GM23338 (cell line): Measurements from ENCODE around the gene ENOX1.

Source experiments
- CREB1 ChIP-seq: fragments of 250-450 bp; sonication (Bioruptor Pico); IDR thresholded peaks from 2 replicates; pipeline ENCODE4 v1.5.0; 2020; ENCODE audit warnings: low read depth, mild to moderate bottlenecking, moderate library complexity
- CTCF ChIP-seq, 2 experiments: fragments of 200-600 bp in 1 of 2; sonication (generic) in 1 of 2; conservative IDR thresholded peaks; 2 replicates each; pipeline versions ENCODE4 v1.5.1 to v1.6.1; 2016 to 2017; ENCODE audit warnings: antibody characterized with exemption in 2 of 2, low read depth in 2 of 2, mild to moderate bottlenecking in 2 of 2, moderate library complexity in 1 of 2
- EZH2 ChIP-seq: fragments of 200-600 bp; sonication (generic); IDR thresholded peaks from one replicate; pipeline ENCODE4 v1.8.0; 2017; ENCODE audit warnings: antibody characterized with exemption, mild to moderate bottlenecking, low read depth; ENCODE audit not compliant: unreplicated experiment
- EZH2phosphoT487 ChIP-seq: fragments of 200-600 bp; sonication (generic); IDR thresholded peaks from one replicate; pipeline ENCODE4 v1.8.1; 2018; ENCODE audit warnings: antibody characterized with exemption; ENCODE audit not compliant: unreplicated experiment
- JUNB ChIP-seq: IDR thresholded peaks from one replicate; pipeline ENCODE4 v1.6.1; 2016; ENCODE audit warnings: antibody characterized with exemption; ENCODE audit not compliant: unreplicated experiment
- NANOG ChIP-seq: IDR thresholded peaks from 2 replicates; pipeline ENCODE4 v1.6.1; 2016; ENCODE audit warnings: antibody characterized with exemption, borderline replicate concordance
- POLR2AphosphoS5 ChIP-seq: IDR thresholded peaks from 2 replicates; pipeline ENCODE4 v1.6.1; 2016; ENCODE audit warnings: antibody characterized with exemption, low read depth
- REST ChIP-seq: IDR thresholded peaks from one replicate; pipeline ENCODE4 v1.6.1; 2018; ENCODE audit warnings: antibody characterized with exemption; ENCODE audit not compliant: unreplicated experiment
- STAT1 ChIP-seq: IDR thresholded peaks from one replicate; pipeline ENCODE4 v1.6.1; 2016; ENCODE audit warnings: antibody characterized with exemption; ENCODE audit not compliant: unreplicated experiment
- ZNF114 ChIP-seq: fragments of 250-450 bp; sonication (Bioruptor Pico); IDR thresholded peaks from 2 replicates; pipeline ENCODE4 v1.5.0; 2020; ENCODE audit warnings: mild to moderate bottlenecking, moderate library complexity
- ZNF331 ChIP-seq: fragments of 250-450 bp; sonication (Bioruptor Pico); IDR thresholded peaks from 2 replicates; pipeline ENCODE4 v1.5.0; 2020; ENCODE audit warnings: low read depth, mild to moderate bottlenecking, moderate library complexity
- ZNF462 ChIP-seq: fragments of 250-450 bp; sonication (Bioruptor Pico); IDR thresholded peaks from 2 replicates; pipeline ENCODE4 v1.5.0; 2020; ENCODE audit warnings: mild to moderate bottlenecking, moderate library complexity
- TF ChIP-seq, protein P1 (sequence below): IDR thresholded peaks from 2 replicates; pipeline ENCODE4 v1.6.1; 2016; ENCODE audit warnings: antibody characterized with exemption

DNA sequence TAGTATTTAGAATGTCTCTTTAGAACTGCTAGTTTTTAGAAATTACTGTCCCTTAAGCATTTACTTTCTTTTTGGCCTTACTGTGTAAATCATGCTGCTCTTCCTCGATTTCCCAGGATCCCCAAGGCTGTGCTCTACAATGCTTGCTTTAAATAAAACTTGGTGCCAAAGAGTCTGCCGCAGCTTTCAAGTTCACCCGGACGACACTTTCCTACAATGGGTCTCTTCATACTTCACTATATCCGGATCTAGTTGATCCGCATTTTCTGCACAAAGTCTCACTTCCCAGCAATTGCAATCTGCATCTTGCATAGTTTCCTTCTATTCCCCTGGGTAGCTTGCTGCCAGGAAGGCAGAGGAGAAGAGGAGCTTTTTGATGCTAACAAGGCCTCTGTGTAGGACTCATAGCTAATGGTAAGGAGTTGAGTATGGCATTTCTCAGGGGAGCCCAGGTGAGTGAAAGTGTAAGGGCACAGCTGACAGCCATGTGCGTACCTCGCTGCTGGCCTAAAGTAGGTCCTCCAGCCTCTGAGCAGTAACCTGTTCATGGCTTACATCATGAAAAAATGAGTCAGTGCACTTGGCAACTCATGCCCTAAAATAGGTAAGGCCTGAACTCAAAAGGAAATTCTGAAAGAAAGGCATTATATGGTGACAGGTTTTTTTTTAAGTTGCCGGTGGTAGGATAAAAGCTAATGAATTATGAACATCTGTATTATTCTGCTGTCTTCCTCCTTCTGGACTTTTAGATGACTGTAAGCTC lies 101.6 kb downstream of the ENOX1 start:
- TF ChIP-seq CTCF (conservative IDR thresholded peaks at IDR 0.05; ENCODE audit: low read depth in 2 of 2) (no peak), REST (no peak), EZH2phosphoT487 (no peak), POLR2AphosphoS5 (no peak), EZH2 (no peak), JUNB (no peak), ZNF331 (CRISPR knock-in tag) (no peak), CREB1 (CRISPR knock-in tag) (no peak), NANOG (no peak), STAT1 (no peak), ZNF462 (CRISPR knock-in tag) (no peak), ZNF114 (CRISPR knock-in tag) (no peak)
- TF ChIP-seq, protein P1, sequence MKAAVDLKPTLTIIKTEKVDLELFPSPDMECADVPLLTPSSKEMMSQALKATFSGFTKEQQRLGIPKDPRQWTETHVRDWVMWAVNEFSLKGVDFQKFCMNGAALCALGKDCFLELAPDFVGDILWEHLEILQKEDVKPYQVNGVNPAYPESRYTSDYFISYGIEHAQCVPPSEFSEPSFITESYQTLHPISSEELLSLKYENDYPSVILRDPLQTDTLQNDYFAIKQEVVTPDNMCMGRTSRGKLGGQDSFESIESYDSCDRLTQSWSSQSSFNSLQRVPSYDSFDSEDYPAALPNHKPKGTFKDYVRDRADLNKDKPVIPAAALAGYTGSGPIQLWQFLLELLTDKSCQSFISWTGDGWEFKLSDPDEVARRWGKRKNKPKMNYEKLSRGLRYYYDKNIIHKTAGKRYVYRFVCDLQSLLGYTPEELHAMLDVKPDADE: no peak
